Memory B cell (primary cell): ENCODE results near the gene MRPL3.

ENCODE experiments used
- ATAC-seq: fragments of 150-1000 bp; cut with Tn5 transposase; 2 replicates; pipeline ENCODE4 v1.10.0; 2021; ENCODE audit warnings: low read depth, mild to moderate bottlenecking, moderate library complexity
- DNase-seq, 2 donors: peaks; one replicate each; pipeline ENCODE4 v3.0.0; 2022; ENCODE audit warnings: low spot score in 2 of 2
- H3K27ac Mint-ChIP-seq: one replicate; pipeline ENCODE4 v1.8.0; 2022; ENCODE audit warnings: mild to moderate bottlenecking, moderate library complexity, mixed read lengths
- H3K27me3 Mint-ChIP-seq: one replicate; pipeline ENCODE4 v1.8.0; 2022; ENCODE audit warnings: mixed read lengths
- H3K36me3 Mint-ChIP-seq: one replicate; pipeline ENCODE4 v1.8.0; 2022; ENCODE audit warnings: mild to moderate bottlenecking, mixed read lengths
- H3K4me1 Mint-ChIP-seq: one replicate; pipeline ENCODE4 v1.8.0; 2022; ENCODE audit warnings: mixed read lengths
- H3K4me3 Mint-ChIP-seq: one replicate; pipeline ENCODE4 v1.8.0; 2022; ENCODE audit warnings: mild to moderate bottlenecking, moderate library complexity, mixed read lengths
- H3K9me3 Mint-ChIP-seq: one replicate; pipeline ENCODE4 v1.8.0; 2022; ENCODE audit warnings: mixed read lengths

The MRPL3 gene

GRCh38 chr3:131421957-131422498 is 80.7 kb downstream of the MRPL3 start:
- no peaks in the 10 kb centered on the region for H3K4me1 Mint-ChIP-seq
- ATAC-seq (no peak), DNase-seq (no peak)
- H3K27ac Mint-ChIP-seq, result no peak overlapping the region
- H3K9me3 Mint-ChIP-seq, result peaks cover 6% of the 10 kb centered on the region
- peaks cover 2% of the 10 kb centered on the region for H3K36me3 Mint-ChIP-seq
- peaks cover 6% of the 10 kb centered on the region for H3K27me3 Mint-ChIP-seq
- no peak overlapping the region for H3K4me3 Mint-ChIP-seq

DNA sequence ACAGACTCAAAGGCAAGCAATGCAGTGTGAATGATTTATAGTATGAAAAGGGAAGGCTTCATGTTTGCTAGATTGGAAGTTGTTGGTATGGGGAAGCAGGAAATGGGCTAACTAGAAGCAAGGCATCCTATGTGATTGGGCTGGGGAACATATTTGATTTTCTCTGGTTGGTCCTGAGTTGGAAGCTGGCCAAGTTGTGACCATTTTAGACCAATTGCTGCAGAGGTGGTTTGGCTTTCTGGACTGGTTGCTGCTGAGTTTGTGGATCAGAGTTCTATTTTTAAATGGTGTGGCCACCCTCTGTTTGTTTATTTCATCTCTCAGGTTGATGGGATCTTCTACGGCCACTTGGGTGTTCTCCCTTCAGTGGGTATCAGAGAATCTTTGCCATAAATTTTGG is 81.5 kb downstream of the MRPL3 start:
- H3K4me1 Mint-ChIP-seq, result no peaks in the 10 kb centered on the region
- DNase-seq (no peak), ATAC-seq (no peak)
- H3K4me3 Mint-ChIP-seq, result no peak overlapping the region
- no peak overlapping the region for H3K27ac Mint-ChIP-seq
- peaks cover 6% of the 10 kb centered on the region for H3K9me3 Mint-ChIP-seq
- peaks cover 6% of the 10 kb centered on the region for H3K27me3 Mint-ChIP-seq
- peaks cover 2% of the 10 kb centered on the region for H3K36me3 Mint-ChIP-seq

- DNase-seq (no peak), ATAC-seq (no peak)
- Mint-ChIP-seq H3K36me3 (peaks cover 2% of the 10 kb centered on the region), H3K27ac (no peak overlapping the region), H3K27me3 (peaks cover 4% of the 10 kb centered on the region), H3K4me3 (no peak overlapping the region), H3K9me3 (peaks cover 11% of the 10 kb centered on the region), H3K4me1 (no peaks in the 10 kb centered on the region)
These were observed 85.0 kb downstream of the MRPL3 start for GRCh38 chr3:131417751-131418150.
